GM12891 (cell line): ENCODE measurements around the gene SLC46A2.

ENCODE experiments used
- POLR2A ChIP-seq: IDR thresholded peaks from 2 replicates; pipeline ENCODE4 v1.6.1; 2011; ENCODE audit warnings: low read depth, low read length, control low read depth
- POLR2AphosphoS5 ChIP-seq: IDR thresholded peaks from 2 replicates; pipeline ENCODE4 v1.6.1; 2011; ENCODE audit warnings: low read depth, low read length, control low read depth

DNA sequence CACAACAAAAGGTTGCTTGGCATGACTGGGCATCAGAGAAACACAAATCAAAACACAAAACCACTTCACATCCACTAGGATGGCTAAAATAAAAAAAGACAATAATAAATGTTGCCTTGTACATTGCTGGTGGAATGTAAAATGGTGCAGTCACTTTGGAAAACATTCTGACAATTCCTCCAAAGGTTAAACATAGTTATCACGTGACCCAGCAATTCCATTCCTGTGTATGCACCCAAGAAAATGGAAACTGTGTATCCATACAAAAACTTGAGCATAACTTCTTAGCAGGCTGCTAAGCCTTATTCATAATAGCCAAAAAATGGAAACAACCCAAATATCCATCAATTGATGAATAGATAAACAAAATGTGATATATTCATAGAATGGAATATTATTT, 10.2 kb upstream of the SLC46A2 start:
- TF ChIP-seq POLR2A (no peak), POLR2AphosphoS5 (no peak)
